Head of caudate nucleus (tissue), 42 donors: ENCODE results near the gene SPATA22.
"Not testable (repeated sequence)": the region's sequence is repeated elsewhere in the genome, so short reads cannot be mapped to it uniquely, and the experiment has no call there.

ENCODE experiments used
- DNase-seq, 42 donors: peaks; one replicate each; pipeline versions ENCODE4 v3.0.0 to v3.0.0-alpha.2; 2020 to 2021; ENCODE audit warnings: mixed read lengths in 7 of 42
- intact Hi-C: fragments of 100-400 bp; cut with DNase I; formaldehyde crosslinking; loops from one replicate; pipeline ENCODE4 v1.15.0; 2022

Gene SPATA22, protein sequence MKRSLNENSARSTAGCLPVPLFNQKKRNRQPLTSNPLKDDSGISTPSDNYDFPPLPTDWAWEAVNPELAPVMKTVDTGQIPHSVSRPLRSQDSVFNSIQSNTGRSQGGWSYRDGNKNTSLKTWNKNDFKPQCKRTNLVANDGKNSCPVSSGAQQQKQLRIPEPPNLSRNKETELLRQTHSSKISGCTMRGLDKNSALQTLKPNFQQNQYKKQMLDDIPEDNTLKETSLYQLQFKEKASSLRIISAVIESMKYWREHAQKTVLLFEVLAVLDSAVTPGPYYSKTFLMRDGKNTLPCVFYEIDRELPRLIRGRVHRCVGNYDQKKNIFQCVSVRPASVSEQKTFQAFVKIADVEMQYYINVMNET

DNA sequence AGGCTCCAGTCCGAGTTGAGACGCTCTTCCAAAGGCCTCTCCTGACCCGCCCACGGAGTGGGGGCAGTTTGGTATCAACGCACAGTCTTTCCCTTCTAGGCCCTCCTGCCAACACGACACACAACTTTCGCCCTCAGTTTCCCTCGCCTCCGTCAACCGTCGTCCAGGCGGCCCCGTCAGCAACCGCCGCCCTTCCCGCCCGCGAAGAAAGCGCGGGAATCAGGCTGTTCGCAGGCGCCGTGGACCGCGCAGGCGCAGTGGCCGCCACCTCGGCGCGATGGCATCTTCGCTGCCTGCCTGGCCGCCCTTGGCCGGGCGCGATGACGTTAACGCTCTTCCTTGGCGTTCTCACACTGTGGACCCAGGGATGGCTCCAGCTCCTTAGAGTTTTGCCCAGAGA is at the start of gene SPATA22:
TSS of gene SPATA22 (minus strand) at position 221 of the 400 bp plus-strand sequence. CDS start 2,494 bp downstream, outside the sequence.
- no peak for DNase-seq
- intact Hi-C loops = loop anchor here (10.0 kb wide), 1 partner anchor 63 kb away; no protein-coding TSS in a partner anchor

DNA sequence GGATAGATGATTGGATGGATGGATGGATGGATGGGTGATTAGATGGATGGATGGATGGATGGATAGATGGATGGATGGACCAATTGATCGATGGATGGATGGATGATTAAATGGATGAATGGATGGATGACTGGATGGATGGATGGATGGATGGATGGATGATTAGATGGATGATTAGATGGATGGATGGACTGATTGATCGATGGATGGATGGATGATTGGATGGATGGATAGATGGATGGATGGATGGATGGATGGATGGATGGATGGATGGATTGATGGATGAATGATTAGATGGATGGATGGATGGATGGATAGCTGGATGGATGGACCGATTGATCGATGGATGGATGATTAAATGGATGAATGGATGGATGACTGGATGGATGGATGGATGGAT is 47.9 kb upstream of the SPATA22 start:
- intact Hi-C loops, DNase-seq: not testable (repeated sequence)

DNA sequence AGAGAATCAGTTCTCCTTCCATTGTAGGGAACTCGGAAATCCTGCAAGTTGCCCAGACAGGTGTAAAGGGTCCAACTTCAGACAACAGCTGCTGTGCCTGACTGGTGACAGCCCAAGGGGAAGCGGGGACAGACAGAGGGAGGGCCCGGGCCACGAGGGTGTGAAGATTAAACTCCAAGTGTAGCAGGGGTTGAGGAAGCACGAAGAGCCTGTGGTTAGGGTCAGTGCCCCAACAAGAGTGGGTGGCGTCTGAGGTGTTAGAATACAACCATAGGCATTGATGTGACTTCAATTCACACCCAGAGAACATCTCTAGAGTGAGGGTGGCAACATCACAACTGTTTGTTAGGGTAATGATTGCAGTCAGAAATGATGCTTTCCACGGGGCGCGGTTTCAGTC is 43.3 kb upstream of the SPATA22 start:
- intact Hi-C loops = no loop called here
- no peak for DNase-seq

DNA sequence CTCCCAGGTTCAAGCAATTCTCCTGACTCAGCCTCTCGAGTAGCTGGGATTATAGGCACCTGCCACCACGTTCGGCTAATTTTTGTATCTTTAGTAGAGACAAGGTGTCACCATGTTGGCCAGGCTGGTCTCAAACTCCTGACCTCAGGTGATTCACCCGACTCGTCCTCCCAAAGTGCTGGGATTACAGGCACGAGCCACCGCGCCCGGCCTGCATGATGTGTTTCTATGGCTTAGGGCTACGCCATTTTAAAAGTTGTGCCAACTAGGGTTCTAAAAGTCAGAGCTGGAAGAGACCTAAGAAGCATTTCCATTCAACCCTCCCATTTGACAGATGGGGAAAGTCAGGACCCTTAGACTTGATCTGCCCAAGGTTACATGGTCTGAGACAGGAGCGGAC is 42.5 kb upstream of the SPATA22 start:
- intact Hi-C loops, DNase-seq: not testable (repeated sequence)

DNA sequence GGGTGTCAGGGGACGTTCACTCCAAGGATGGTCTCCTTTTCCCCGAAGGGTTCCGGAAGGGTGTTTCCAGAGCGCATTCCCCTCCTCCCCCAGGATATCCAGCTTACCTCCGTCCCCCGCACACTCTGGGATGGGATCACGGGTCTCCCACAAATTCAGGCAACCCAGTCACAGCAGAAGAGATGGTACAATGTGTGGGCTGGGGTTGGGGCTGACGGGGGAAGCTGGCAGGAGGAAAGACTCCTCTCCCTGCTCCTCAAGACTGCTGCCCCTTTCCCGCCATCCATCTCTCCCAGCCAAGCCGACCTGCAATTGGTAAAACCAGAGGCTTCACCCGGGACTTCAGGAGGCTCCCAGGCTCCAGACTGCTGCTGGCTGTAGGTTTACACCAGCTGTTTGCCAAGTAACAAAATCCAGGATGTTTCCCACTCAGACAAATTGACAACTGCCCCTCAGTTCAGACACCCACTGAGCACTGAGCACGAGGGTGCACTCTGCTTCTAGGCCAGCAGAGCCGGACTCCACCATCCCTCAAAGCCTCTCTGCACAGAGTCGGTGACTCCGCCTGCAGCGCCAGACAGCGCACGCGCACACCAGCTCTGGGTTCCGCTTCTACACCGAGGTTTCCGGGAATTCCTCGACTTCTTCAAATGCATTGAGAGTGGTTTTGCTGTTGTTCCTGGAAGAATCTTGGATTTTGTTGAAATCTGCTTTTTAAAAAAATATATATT is 41.9 kb upstream of the SPATA22 start:
- peak in 24 of 42 donors; percentile 26 to 72 (median 46) for DNase-seq
- intact Hi-C loops = no loop called here

DNA sequence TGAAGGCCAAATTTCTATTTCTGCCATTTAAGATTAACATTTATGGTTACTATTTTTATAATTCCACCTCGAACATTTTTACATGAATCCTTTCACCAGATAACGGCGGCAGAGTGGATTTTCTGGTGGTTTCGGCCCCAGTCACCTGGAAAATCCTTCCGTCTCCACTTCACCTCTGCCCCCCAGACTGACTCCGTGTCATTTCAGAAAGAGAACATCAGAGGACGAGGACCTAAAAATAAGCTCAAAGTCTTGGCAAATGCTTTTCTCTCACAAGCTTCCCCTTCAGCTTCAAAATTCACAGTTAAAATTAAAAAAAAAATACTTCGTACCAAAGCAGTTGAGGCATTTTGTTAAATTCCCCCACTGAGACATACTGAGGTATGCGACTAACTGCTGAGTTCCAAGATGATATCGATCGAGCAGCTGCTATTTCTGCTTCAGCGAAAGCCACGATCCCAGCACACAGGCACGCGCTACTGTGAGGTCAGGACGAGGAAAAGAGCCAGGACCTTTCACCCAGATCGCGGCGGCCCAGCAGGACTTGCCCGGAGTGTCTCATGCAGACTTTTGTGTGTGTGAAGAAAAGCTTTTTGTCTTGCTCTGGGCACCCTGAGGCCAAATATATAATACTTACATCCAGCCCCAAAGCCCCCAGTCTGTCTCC is 41.0 kb upstream of the SPATA22 start:
- peak; percentile 73 to 95 (median 88) for DNase-seq
- intact Hi-C loops = no loop called here

DNA sequence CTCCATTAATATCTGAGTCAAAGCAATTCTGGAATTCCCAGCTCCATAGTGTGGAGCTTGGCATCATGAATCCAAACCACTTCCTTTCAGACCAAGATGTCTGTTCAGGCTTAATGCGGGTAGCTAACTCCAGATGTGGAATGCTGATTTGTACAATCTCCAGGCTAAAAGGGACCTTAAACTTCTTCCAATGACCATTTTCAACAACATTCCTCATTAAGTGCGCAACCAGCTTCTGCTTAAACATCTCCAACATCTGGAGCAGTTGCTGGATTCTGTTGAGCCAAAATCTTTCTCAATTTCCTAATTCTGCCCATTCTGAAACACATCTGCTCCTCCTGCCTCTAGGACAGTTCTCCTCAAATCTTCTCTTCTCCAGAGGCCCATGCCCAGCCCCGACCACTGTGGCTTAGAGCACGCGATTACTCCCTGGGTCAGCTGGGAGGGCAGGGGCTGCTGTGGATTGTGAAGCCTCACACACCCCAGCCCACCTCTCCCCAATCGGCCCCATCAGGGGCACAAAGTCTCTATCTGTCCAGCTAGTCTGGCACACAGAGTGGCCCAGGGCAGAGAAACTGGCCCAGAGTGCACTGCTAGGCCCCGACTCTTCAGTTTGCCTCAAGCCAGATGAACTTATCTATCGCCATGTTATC is 40.4 kb upstream of the SPATA22 start:
- intact Hi-C loops = no loop called here
- DNase-seq = no peak

DNA sequence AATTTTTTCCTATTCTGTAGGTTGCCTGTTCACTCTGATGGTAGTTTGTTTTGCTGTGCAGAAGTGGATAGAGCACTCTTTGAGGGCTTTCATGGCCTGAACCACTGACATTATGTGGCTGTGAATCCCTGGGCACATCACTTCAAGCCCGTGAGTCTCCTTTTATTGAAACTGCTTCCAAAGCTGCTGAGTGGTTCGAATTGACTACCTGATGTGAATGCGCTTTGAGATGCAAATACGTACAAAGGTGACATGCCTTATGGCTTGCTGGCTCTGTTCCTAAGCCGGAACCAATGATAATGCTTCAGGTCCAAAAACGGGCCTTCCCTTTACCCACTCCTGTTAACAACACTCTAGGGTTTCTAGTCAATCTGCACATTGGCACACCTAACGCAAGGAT is 38.5 kb upstream of the SPATA22 start:
- DNase-seq = no peak
- intact Hi-C loops = no loop called here

DNA sequence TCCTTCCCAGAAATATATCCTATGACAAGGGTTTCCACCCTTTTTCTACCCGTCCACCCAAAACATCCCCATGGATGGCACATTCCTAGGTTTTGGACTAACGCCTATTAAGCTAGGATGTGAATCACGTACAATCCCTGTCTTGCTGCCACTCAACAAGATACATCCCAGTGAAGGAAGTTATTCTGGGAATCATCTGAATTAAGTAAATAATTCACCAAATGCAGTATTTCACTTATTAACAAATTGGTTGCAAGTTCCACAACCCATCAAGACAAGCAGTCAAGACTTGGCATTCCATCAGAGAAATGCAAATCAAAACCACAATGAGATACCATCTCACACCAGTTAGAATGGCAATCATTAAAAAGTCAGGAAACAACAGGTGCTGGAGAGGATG is 36.2 kb upstream of the SPATA22 start:
- intact Hi-C loops = no loop called here
- DNase-seq = no peak

DNA sequence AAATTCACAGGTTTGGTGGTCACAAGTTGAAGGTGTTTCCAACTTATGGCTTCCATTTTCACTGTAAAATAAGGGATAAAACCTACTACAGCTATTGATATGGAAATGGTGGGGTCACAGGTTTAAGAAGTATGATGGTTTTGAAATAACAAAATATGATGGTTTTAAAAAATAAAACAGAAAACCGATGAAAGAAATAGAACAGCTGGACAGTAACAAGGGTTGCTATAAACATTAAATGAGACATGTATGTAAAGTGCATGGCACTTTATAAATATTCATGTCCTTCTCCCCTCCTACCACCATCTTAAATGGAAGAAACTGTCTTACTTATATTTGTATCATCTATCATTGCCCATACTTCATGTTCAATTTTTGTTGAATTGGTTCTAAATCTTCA is 35.5 kb upstream of the SPATA22 start:
- no peak for DNase-seq
- intact Hi-C loops = no loop called here

DNA sequence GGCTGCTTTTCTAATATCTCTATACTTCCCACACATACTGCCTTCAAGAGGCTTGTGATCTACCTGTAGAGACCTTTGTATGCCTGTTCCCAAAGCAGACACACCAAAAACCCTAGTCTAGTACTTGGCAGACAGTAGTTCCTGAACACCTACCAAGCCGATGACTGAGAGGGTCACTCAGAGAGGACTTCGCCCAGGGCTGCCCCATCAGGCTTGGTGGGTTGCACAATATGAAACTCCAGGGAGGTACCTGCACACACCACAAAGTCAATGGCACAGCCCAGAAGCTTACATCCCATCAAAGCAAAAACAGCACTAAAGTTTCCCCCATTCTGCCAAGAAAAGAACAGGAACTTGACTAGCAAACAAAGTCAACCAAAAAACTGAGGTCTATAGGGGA is 34.4 kb upstream of the SPATA22 start:
- peak in 1 of 42 donors; percentile 13 for DNase-seq
- intact Hi-C loops = no loop called here

DNA sequence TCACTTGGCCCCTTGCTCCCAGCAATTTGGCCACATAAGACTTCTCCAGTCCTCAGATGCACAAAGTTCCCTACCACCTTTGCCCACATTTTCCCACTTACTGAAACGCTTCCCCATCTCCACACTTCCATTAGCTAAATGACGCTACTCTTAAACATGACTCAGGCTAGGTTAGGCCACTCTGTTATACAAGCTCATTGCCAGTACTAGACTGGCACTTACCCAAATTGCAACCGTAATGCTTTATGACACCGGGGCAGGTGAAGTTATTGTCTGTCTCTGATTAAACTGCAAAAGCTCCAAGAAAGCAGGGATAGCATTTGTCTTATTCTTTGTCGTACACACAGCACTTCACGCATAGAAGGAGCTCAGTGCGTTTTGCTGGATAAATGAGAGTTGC is 33.4 kb upstream of the SPATA22 start:
- intact Hi-C loops = no loop called here
- peak in 1 of 42 donors; percentile 30 for DNase-seq

DNA sequence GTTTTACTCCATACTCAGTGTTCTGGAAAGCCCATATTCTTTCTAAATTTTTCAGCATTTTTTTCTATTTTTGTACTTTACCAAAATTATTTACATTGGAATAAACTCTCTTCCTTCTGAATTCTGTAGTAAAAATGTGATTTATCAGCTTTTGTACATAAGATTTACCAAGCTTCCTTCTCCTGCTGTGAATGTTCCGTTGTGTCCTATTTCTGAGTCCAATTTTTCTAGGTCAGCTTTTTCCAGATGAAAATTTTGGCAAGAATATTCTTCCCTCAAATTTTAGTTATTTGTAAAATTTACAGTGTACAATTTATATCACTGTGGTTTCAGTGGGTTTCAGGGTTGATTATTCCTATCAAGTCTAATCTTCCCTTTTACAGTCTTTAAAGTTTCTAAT is 31.7 kb upstream of the SPATA22 start:
- intact Hi-C loops = no loop called here
- no peak for DNase-seq

DNA sequence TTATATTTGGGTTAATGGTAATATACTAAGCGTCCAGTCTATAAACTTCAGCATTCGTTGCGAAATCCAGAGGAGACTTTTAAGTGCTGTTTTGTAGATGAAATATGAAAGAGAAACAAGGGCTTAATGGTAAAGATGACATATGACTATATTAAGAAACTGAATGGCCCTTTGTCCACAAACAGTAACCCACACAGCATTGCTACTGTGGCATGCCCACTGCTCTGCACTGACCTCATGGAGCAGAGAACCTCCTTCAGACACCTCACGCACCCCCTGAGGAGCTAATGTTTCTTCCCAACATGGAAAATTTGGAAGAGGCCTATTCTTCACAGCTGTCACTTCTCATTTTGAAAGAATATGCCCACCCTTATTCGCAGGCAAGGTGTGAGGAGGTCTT is 30.8 kb upstream of the SPATA22 start:
- DNase-seq = peak in 40 of 42 donors; percentile 23 to 85 (median 63)

DNA sequence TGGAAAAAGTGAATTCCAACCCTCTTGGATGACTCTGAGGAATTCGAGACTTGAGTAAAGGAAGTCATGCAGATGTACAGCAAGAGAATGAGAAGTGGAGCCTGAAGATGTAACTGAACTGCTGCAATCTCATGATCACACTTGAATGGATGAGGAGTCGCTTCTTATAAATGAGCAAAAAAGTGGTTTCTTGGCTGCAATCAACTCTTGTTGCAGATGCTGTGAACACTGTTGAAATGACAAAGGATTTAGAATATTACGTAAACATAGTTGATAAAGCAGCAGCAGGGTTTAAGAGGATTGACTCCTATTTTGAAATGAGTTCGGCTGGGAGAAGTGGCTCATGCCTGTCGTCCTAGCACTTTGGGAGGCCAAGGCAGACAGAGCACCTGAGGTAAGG is 29.7 kb upstream of the SPATA22 start:
- DNase-seq = peak in 1 of 42 donors; percentile 12

More for the DNA sequence above, 30.8 kb upstream of the SPATA22 start:
- intact Hi-C loops = no loop called here

DNA sequence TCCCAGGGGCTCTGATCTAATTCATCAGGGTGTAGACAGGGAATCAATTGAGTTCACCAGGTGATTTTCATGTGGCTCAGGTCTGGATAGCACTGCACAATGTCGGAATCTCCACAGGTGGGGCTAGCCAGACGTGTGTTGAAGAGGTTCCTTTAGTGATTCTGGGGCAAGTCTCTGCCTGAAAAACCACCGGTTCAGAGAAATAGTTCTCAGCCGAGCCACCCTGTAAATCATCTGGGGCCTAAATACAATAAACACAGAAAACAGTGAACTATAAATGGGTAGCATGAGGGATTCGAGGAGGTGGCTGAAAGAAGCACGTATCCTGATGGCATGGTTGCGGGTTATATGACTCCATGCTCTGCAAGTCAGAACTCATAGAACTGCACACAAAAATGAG is 25.5 kb upstream of the SPATA22 start:
- intact Hi-C loops = no loop called here
- DNase-seq = no peak

More for the DNA sequence above, 29.7 kb upstream of the SPATA22 start:
- intact Hi-C loops = no loop called here

DNA sequence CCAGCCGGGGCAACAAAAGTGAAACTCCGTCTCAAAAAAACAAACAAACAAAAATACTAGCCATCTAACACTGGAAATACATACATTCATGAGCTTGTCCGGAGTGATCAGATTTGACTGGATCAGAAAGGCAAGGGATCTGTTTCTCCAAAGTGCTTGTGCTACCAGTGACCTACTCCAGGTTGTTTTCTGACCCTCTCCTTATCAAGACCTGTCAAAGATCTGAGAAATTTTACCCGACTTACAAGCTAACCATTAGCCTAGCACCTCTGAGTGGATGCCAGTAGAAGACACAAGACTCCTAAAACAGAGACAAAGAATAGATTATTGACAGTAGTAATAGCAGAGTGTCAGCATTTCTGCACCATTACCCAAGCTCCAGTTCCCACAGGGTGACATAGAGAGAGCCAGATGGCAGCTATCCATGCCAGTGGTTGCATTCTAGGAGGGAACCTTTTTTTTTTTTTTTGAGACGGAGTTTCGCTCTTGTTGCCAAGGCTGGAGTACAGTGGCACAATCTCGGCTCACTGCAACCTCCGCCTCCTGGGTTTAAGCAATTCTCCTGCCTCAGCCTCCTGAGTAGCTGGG is 14.0 kb upstream of the SPATA22 start:
- intact Hi-C loops = no loop called here
- peak in 1 of 42 donors; percentile 17 for DNase-seq

DNA sequence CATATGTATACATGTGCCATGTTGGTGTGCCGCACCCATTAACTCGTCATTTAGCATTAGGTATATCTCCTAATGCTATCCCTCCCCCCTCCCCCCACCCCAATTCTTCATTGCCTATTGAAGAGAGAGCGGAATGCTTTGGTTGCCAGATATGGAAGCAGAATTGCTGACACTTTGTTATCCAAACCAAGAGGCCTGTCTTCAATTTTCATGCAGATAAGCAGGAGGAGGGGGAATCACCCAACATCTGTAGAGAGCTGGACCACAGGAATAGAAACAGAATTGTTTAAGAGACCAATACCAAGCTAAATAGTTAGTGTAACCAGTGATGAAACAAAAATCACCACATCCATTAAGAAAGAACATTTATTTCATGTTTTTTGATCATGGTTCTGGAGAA is 11.2 kb upstream of the SPATA22 start:
- intact Hi-C loops = no loop called here

DNA sequence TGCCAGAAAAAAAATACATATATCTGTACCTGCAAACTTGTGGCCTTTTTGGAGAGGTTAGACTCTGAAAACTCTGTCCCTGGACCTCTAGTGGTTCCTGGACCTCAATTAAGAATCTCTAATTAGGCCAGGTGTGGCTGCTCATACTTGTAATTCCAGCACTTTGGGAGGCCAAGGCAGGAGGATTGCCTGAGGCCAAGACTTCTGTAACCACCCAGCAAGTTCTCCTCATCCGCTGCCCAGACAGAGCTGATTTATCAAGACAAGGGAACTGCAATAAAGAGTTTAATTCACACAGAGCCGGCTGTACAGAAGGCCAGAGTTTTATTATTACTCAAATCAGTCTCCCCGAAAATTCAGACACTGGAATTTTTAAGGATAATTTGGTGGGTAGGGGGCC is 8.4 kb upstream of the SPATA22 start:
- intact Hi-C loops = loop anchor here (10.0 kb wide), 1 partner anchor 55 kb away; no protein-coding TSS in a partner anchor
- DNase-seq = no peak

More for the DNA sequence above, 11.2 kb upstream of the SPATA22 start:
- no peak for DNase-seq
